Peyer's patch (tissue), 4 donors: ENCODE results near the gene AKAP13.

Source experiments
- CTCF ChIP-seq, 6 experiments: fragments of 450-650 bp in 4 of 6; fragments of 200-600 bp in 2 of 6; sonication (generic) in 1 of 6; IDR thresholded peaks; one replicate each; pipeline ENCODE4 v1.5.1; 2017 to 2019; ENCODE audit warnings: antibody characterized with exemption in 6 of 6, mild to moderate bottlenecking in 3 of 6, moderate library complexity in 1 of 6
- POLR2A ChIP-seq, 2 donors: fragments of 450-650 bp; IDR thresholded peaks; one replicate each; pipeline ENCODE4 v1.5.1; 2017; ENCODE audit warnings: antibody characterized with exemption in 2 of 2, mild to moderate bottlenecking in 2 of 2, moderate library complexity in 2 of 2

GRCh38 chr15:85404176-85404917 lies 23.9 kb downstream of the AKAP13 start:
- TF ChIP-seq CTCF (IDR thresholded peaks at IDR 0.05) (no peak), POLR2A (IDR thresholded peaks at IDR 0.05) (no peak)
